Liver (tissue), 9 donors: ENCODE measurements around the gene ICAM4. TPM values are rescaled to one million over a fixed set of nuclear protein-coding genes. Genes with fewer than 3 reads are reported as not detected.

Experiments
- DNase-seq: peaks from one replicate; pipeline ENCODE4 v3.0.0-alpha.2; 2017; ENCODE audit warnings: low spot score
- H3K27ac ChIP-seq, 2 donors: one replicate each; pipeline ENCODE4 v1.7.0; 2013; ENCODE audit warnings: inconsistent platforms in 2 of 2, low read length in 2 of 2, control low read depth in 1 of 2, low read depth in 1 of 2, mild to moderate bottlenecking in 1 of 2
- H3K27me3 ChIP-seq, 4 donors: one replicate each; pipeline versions ENCODE4 v1.6.1 to v1.7.0; 2013; ENCODE audit warnings: low read length in 3 of 4, inconsistent platforms in 1 of 4, mild to moderate bottlenecking in 1 of 4, moderate library complexity in 1 of 4; ENCODE audit not compliant: control insufficient read depth in 4 of 4, insufficient read depth in 4 of 4
- H3K36me3 ChIP-seq, 4 donors: one replicate each; pipeline versions ENCODE4 v1.6.1 to v1.7.0; 2013; ENCODE audit warnings: low read length in 3 of 4, mild to moderate bottlenecking in 3 of 4, low read depth in 1 of 4, moderate library complexity in 1 of 4; ENCODE audit not compliant: control insufficient read depth in 4 of 4, insufficient read depth in 3 of 4
- H3K4me1 ChIP-seq, 4 donors: one replicate each; pipeline versions ENCODE4 v1.6.1 to v1.7.0; 2013; ENCODE audit warnings: low read length in 3 of 4, mild to moderate bottlenecking in 3 of 4, moderate library complexity in 1 of 4; ENCODE audit not compliant: control insufficient read depth in 4 of 4, insufficient read depth in 4 of 4
- H3K4me3 ChIP-seq, 3 donors: one replicate each; pipeline versions ENCODE4 v1.6.1 to v1.7.0; 2013; ENCODE audit warnings: low read length in 3 of 3, control low read depth in 1 of 3, low read depth in 1 of 3, mild to moderate bottlenecking in 1 of 3
- H3K9ac ChIP-seq, 2 donors: one replicate each; pipeline ENCODE4 v1.7.0; 2013; ENCODE audit warnings: low read length in 2 of 2, mild to moderate bottlenecking in 2 of 2, moderate library complexity in 2 of 2, control low read depth in 1 of 2, low read depth in 1 of 2
- H3K9me3 ChIP-seq, 4 donors: one replicate each; pipeline versions ENCODE4 v1.6.1 to v1.7.0; 2013; ENCODE audit warnings: low read length in 3 of 4; ENCODE audit not compliant: control insufficient read depth in 4 of 4
- EGR1 ChIP-seq, 2 donors: IDR thresholded peaks; 2 replicates each; pipeline ENCODE4 v1.6.1; 2016 to 2018; ENCODE audit warnings: antibody characterized with exemption in 2 of 2, low read depth in 2 of 2
- FOXA1 ChIP-seq: IDR thresholded peaks from 2 replicates; pipeline ENCODE4 v1.6.1; 2016; ENCODE audit warnings: antibody characterized with exemption
- FOXA2 ChIP-seq: IDR thresholded peaks from 2 replicates; pipeline ENCODE4 v1.6.1; 2016; ENCODE audit warnings: antibody characterized with exemption
- GABPA ChIP-seq, 2 donors: IDR thresholded peaks in 1 of 2; conservative IDR thresholded peaks in 1 of 2; 2 replicates each; pipeline ENCODE4 v1.6.1; 2016; ENCODE audit warnings: antibody characterized with exemption in 2 of 2, mild to moderate bottlenecking in 1 of 2, moderate library complexity in 1 of 2
- HNF4A ChIP-seq, 2 donors: conservative IDR thresholded peaks; 2 replicates each; pipeline ENCODE4 v1.6.1; 2016; ENCODE audit warnings: antibody characterized with exemption in 2 of 2, mild to moderate bottlenecking in 2 of 2
- HNF4G ChIP-seq: IDR thresholded peaks from 2 replicates; pipeline ENCODE4 v1.6.1; 2016; ENCODE audit warnings: antibody characterized with exemption
- JUND ChIP-seq, 2 donors: IDR thresholded peaks; 2 replicates each; pipeline ENCODE4 v1.6.1; 2016; ENCODE audit warnings: antibody characterized with exemption in 2 of 2
- RAD21 ChIP-seq, 2 donors: IDR thresholded peaks; 2 replicates each; pipeline ENCODE4 v1.6.1; 2016; ENCODE audit warnings: antibody characterized with exemption in 2 of 2, mild to moderate bottlenecking in 2 of 2
- RXRA ChIP-seq, 2 donors: IDR thresholded peaks; 2 replicates each; pipeline ENCODE4 v1.6.1; 2017 to 2018; ENCODE audit warnings: antibody characterized with exemption in 2 of 2, mild to moderate bottlenecking in 1 of 2
- SP1 ChIP-seq: IDR thresholded peaks from 2 replicates; pipeline ENCODE4 v1.6.1; 2018; ENCODE audit warnings: antibody characterized with exemption, mild to moderate bottlenecking
- TAF1 ChIP-seq: conservative IDR thresholded peaks from 2 replicates; pipeline ENCODE4 v1.6.1; 2016; ENCODE audit warnings: antibody characterized with exemption, mild to moderate bottlenecking
- WGBS: extraction: QIAGEN DNeasy Blood & Tissue Kit; methylation state at CpG from one replicate; pipeline ENCODE4 v1.1.7; 2013; 5-methylcytosine and 5-hydroxymethylcytosine counted together
- polyA plus RNA-seq, 2 donors: library from polyadenylated mRNA; stranded (reverse) in 1 of 2; unstranded in 1 of 2; fragments of 200-250 nt in 1 of 2; fragments of >200 nt in 1 of 2; fragmentation: Nextera tagmentation in 1 of 2; extraction: Ambion mirVana in 1 of 2; gene quantifications; one replicate each; pipeline versions ENCODE4 v1.2.1 to v1.2.3, GENCODE V29; 2013 to 2015
- total RNA-seq, 2 donors: library from RNA; depleted of rRNA; stranded (reverse); fragments of >200 nt; gene quantifications; one replicate each; pipeline ENCODE4 v1.2.3, GENCODE V29; 2014
- TF ChIP-seq, protein P1 (sequence below): fragments of 150-350 bp; IDR thresholded peaks from 2 replicates; pipeline ENCODE4 v1.5.1; 2017; ENCODE audit warnings: improper control_type of control experiment, low read depth, low read length; ENCODE audit not compliant: missing input control
- TF ChIP-seq, protein P2 (sequence below): IDR thresholded peaks from 2 replicates; pipeline ENCODE4 v1.6.1; 2016; ENCODE audit warnings: antibody characterized with exemption, mild to moderate bottlenecking
- TF ChIP-seq, protein P3 (sequence below): IDR thresholded peaks from 2 replicates; pipeline ENCODE4 v1.6.1; 2016; ENCODE audit warnings: antibody characterized with exemption
- TF ChIP-seq, protein P4 (sequence below): IDR thresholded peaks from 2 replicates; pipeline ENCODE4 v1.6.1; 2016; ENCODE audit warnings: antibody characterized with exemption
- donor health status: healthy.
- donor health status: healthy.
- donor health status: healthy.
- donor health status: healthy.
- donor health status: healthy.

ICAM4 gene
- total and polyA plus RNA-seq, 4 donors: 0.05 to 74.1 (median 0.33) TPM; not detected in 1

DNA sequence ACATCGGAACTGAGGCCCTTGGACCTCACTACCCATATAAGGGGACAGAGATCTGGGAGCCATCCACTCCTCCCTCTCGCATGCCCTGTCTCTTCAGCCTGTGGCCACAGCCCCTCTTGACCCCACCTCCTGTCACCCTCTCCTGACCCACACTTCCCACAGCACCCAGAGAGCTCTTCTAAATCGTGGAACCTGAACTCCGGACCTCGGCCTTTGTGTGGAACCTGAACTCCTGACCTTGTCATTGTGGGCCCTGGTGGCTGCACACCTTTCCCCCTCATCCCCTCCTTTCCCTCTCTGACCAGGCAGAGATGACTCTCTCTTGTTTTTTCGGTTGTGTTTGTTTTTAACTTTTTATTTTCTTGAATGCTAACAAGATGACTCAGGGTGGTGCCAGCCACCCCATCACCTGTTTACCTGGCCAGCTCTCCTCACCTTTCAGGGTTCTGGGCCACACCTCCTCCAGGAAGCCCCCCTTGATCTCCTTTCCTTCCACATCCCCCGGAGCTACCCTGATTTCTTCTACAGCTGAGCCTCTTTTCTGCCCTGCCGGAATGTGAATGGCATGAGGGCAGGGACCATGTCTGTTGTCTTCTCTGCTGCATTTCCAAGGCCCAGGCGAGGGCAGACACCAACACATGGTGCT lies 29.7 kb upstream of the ICAM4 start:
- no peak for DNase-seq
- Histone ChIP-seq H3K27ac (no peak overlapping the region), H3K9me3 (no peaks in the 10 kb centered on the region), H3K36me3 (peaks cover 10 to 40% (median 23%) of the 10 kb centered on the region in 4 donors), H3K4me1 (peaks cover 0 to 14% (median 10%) of the 10 kb centered on the region in 4 donors), H3K9ac (no peak overlapping the region), H3K4me3 (no peak overlapping the region), H3K27me3 (no peaks in the 10 kb centered on the region)
- 71% methylated on average over 9 of the region's 9 CpGs for WGBS
- TF ChIP-seq HNF4G (peak; percentile 25), EGR1 (IDR thresholded peaks at IDR 0.05; ENCODE audit: low read depth in 2 of 2) (no peak), HNF4A (conservative IDR thresholded peaks at IDR 0.05) (peak; percentile 46 to 69), RXRA (IDR thresholded peaks at IDR 0.05) (peak; percentile 21 to 54), RAD21 (IDR thresholded peaks at IDR 0.05) (no peak)
- TF ChIP-seq, protein P1, sequence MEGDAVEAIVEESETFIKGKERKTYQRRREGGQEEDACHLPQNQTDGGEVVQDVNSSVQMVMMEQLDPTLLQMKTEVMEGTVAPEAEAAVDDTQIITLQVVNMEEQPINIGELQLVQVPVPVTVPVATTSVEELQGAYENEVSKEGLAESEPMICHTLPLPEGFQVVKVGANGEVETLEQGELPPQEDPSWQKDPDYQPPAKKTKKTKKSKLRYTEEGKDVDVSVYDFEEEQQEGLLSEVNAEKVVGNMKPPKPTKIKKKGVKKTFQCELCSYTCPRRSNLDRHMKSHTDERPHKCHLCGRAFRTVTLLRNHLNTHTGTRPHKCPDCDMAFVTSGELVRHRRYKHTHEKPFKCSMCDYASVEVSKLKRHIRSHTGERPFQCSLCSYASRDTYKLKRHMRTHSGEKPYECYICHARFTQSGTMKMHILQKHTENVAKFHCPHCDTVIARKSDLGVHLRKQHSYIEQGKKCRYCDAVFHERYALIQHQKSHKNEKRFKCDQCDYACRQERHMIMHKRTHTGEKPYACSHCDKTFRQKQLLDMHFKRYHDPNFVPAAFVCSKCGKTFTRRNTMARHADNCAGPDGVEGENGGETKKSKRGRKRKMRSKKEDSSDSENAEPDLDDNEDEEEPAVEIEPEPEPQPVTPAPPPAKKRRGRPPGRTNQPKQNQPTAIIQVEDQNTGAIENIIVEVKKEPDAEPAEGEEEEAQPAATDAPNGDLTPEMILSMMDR: no peak
- TF ChIP-seq, protein P2, sequence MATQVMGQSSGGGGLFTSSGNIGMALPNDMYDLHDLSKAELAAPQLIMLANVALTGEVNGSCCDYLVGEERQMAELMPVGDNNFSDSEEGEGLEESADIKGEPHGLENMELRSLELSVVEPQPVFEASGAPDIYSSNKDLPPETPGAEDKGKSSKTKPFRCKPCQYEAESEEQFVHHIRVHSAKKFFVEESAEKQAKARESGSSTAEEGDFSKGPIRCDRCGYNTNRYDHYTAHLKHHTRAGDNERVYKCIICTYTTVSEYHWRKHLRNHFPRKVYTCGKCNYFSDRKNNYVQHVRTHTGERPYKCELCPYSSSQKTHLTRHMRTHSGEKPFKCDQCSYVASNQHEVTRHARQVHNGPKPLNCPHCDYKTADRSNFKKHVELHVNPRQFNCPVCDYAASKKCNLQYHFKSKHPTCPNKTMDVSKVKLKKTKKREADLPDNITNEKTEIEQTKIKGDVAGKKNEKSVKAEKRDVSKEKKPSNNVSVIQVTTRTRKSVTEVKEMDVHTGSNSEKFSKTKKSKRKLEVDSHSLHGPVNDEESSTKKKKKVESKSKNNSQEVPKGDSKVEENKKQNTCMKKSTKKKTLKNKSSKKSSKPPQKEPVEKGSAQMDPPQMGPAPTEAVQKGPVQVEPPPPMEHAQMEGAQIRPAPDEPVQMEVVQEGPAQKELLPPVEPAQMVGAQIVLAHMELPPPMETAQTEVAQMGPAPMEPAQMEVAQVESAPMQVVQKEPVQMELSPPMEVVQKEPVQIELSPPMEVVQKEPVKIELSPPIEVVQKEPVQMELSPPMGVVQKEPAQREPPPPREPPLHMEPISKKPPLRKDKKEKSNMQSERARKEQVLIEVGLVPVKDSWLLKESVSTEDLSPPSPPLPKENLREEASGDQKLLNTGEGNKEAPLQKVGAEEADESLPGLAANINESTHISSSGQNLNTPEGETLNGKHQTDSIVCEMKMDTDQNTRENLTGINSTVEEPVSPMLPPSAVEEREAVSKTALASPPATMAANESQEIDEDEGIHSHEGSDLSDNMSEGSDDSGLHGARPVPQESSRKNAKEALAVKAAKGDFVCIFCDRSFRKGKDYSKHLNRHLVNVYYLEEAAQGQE: no peak
- TF ChIP-seq, protein P3, sequence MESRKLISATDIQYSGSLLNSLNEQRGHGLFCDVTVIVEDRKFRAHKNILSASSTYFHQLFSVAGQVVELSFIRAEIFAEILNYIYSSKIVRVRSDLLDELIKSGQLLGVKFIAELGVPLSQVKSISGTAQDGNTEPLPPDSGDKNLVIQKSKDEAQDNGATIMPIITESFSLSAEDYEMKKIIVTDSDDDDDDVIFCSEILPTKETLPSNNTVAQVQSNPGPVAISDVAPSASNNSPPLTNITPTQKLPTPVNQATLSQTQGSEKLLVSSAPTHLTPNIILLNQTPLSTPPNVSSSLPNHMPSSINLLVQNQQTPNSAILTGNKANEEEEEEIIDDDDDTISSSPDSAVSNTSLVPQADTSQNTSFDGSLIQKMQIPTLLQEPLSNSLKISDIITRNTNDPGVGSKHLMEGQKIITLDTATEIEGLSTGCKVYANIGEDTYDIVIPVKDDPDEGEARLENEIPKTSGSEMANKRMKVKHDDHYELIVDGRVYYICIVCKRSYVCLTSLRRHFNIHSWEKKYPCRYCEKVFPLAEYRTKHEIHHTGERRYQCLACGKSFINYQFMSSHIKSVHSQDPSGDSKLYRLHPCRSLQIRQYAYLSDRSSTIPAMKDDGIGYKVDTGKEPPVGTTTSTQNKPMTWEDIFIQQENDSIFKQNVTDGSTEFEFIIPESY: no peak

DNA sequence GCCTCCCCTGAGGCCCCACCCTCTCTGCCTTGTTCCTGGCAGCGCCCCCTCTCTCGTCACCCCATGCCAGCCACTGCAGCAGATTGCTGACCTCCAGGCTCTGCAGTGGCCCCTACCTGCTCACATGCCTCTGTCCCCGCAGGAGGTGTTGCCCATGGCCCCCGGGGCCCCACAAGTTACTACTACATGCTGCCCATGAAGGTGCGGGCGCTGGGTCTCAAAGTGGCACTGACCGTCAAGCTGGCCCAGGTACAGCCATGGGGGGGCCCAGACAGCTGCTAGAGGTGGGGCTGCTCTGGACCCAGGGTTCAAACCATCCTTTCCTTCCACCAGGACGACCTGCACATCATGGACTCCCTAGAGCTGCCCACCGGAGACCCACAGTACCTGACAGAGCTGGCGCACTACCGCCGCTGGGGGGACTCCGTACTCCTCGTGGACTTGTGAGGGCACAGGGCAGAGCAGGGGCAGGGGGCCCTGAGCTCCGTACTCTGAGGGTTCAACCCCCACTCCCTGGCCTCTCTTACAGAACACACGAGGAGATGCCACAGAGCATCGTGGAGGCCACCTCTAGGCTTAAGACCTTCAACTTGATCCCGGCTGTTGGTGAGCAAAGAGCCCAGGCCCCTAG lies 28.6 kb upstream of the ICAM4 start:
- H3K4me3 ChIP-seq: no peak overlapping the region
- no peak for DNase-seq
- peaks cover 10 to 40% (median 23%) of the 10 kb centered on the region in 4 donors for H3K36me3 ChIP-seq
- peaks cover 0 to 5% (median 3%) of the 10 kb centered on the region in 4 donors for H3K4me1 ChIP-seq
- no peaks in the 10 kb centered on the region for H3K9me3 ChIP-seq
- no peaks in the 10 kb centered on the region for H3K27me3 ChIP-seq
- no peak for TF ChIP-seq SP1
- TF ChIP-seq, protein P4, sequence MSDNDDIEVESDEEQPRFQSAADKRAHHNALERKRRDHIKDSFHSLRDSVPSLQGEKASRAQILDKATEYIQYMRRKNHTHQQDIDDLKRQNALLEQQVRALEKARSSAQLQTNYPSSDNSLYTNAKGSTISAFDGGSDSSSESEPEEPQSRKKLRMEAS: no peak
- TF ChIP-seq, protein P3: no peak
- TF ChIP-seq GABPA (IDR thresholded peaks at IDR 0.05 in 1 of 2, conservative IDR thresholded peaks at IDR 0.05 in 1 of 2): no peak
- TF ChIP-seq FOXA2: no peak
- TF ChIP-seq HNF4G: no peak
- no peak for TF ChIP-seq FOXA1
- no peak for TF ChIP-seq TAF1
- TF ChIP-seq, protein P2: no peak
- TF ChIP-seq JUND (IDR thresholded peaks at IDR 0.05): no peak
- no peak overlapping the region for H3K27ac ChIP-seq
- no peak overlapping the region for H3K9ac ChIP-seq
- 97% methylated on average over 18 of the region's 18 CpGs for WGBS
